ENCODE results near the gene POU1F1.
"Not testable (repeated sequence)": the region's sequence is repeated elsewhere in the genome, so short reads cannot be mapped to it uniquely, and the experiment has no call there.

POU1F1 gene

DNA sequence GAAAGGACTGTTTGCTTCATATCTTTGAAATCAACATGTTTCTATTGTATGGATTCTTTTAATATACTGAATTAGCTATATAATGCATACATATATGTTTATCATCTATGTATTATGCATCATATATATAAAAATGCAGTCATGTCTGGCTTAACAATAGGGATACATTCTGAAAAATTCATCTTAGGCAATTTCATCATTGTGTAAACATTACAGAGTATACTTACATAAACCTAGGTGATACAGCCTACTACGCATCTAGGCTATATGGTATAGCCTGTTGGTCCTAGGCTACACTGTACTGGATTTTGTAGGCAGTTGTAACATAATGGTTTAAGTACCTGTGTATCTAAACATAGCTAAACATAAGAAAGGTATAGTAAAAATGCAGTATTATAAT lies 27.6 kb downstream of the POU1F1 start:
- DNase-seq = no peak

DNA sequence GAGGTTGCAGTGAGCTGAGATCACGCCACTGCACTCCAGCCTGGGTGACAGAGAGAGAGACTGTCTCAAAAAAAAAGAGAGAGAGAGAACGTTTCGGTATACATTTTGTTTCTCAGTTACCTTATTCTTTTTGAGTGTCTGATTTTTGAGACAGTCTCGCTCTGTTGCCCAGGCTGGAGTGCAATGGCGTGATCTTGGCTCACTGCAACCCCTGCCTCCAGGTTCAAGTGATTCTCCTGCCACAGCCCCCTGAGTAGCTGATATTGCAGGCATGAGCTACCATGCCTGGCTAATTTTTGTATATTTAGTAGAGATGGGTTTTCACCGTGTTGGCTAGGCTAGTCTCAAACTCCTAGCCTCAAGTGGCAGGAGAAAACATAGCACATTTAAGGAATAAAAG lies 28.2 kb downstream of the POU1F1 start:
- not testable (repeated sequence) for DNase-seq

DNA sequence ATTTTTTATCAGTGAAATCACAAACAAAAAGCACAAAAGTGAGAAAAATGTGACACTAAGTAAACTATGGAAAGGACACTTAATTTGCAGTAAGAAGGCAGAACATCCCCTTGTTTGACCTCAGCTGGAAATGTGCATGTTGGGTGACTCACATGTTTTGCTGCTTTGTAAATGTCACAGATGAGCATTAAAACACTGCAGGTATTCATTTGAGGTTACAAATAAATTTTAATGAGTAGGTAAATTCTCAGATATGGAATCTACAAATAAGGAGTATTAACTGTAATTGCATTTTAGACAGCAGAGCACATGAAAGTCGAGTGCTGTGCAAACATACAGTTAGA lies 29.0 kb downstream of the POU1F1 start:
- DNase-seq = no peak

DNA sequence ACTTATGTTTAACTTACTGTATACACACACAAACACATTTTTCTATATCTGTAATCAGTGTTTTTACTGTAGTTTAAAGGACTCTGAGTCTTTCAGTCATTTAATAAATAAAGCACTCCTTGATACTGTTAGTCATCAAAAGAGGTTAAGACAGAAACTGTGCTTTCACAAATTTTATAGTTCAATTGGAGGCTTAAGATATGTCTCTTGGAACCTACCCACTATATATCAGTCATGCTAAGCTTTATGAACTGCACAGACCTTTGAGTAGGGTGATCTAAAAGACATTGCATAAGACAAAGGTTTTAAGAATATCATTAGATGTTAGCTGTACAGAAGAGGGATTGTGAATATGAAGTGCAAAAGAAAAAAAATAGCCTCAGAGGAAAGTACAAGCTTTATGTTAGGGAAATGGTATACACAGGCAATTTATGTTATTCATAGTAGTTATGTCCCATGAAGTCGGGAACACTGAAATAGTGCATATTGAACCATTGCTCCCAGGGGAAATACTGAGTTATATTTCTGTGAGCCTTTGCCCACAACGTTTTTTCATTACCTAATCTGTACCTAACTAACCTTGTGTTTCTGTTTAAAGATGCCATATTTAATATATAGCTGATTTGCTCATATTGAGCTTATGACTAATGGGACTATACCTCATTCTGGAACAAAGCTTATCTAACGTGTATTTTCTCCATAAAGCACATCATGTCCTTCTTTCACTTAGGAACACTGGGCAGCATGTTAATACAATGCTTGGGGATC lies 29.5 kb downstream of the POU1F1 start:
- DNase-seq = no peak

DNA sequence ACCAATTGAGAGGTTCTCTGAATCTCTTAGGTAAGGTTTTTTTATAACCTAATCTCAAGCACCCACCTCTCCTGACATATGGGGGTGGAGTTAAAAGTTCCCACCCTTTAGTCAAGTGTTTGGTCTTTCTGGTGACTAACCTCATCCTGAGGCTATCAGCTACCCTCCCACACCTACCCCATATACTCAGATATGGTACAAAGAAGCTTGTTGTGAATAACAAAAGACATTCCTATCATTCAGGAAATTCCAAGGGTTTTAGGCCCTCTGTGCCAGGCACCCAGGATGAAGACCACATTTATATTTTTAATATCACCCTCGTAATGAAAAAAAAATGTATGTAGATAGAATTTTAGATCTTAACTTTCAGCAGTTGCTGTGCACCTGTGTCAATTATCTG lies 40.3 kb downstream of the POU1F1 start:
- no peak for DNase-seq

DNA sequence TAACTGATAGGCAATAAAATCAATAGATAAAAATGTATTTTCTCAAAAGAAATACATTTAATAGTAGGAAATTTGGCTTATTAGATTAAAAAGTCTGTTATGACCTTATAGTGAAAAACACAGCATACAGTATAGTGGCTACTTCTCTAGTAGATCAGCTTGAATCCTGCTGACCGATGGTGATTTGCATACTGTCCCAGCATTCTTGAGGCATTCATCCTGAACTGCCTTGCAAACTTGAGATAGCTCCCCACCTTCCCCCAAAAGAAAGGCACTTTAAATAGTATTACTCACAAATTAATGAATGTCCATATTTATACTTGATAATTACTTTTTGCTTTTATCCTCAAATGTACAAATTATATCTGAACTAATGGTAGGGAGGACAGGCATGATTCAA lies 42.6 kb downstream of the POU1F1 start:
- DNase-seq = no peak

DNA sequence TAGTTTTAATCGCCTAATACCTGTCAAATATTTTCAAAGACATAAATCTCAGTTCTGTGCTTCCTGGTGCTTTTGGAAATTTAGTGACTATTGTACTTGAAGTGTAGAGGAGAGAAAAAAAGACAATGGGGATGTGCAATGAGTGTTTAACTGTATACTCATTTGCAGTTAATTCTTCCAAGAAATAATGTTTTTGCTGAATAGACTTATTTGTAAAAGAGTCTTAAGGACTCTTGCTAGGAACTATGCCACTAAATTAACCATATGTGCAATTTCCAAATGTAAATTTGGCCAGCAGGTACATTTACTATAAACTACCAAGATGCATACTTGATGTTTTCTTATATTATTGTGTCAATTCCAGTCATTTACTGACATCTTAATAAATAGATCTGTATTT lies 47.3 kb downstream of the POU1F1 start:
- DNase-seq = no peak

DNA sequence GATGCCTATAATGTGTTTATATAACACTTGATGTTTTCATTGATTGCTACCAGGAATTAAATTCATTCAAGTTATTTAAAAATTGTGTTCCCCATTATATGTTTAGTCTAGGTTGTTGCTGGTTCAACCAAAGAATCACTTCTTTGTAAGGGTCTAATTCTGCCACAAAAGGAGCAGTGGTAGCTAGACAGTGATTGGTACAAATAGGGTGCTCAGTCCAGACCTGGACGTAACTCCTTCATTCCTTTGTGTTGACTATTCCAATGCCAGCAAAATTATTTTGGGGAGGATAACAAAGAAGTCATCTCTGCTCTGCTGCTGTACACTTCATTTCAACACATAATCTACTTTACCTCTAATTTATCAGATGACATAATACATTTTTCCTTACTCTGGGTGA lies 48.1 kb downstream of the POU1F1 start:
- no peak for DNase-seq

DNA sequence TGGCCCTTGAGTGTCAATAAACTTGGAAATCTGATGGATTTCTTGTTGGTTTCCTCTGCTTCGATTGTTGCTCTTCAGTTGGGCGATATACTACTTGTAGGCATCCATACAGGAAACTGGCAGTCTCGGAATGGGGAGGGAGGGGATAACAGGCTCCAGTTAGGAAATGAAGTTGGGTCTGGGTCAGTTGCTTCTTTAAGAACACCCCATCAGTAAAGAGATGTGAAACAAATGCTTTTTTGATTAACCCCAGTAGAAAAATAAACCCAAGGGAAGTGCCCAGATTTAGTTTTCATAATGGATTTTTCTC lies 48.6 kb downstream of the POU1F1 start:
- no peak for DNase-seq

DNA sequence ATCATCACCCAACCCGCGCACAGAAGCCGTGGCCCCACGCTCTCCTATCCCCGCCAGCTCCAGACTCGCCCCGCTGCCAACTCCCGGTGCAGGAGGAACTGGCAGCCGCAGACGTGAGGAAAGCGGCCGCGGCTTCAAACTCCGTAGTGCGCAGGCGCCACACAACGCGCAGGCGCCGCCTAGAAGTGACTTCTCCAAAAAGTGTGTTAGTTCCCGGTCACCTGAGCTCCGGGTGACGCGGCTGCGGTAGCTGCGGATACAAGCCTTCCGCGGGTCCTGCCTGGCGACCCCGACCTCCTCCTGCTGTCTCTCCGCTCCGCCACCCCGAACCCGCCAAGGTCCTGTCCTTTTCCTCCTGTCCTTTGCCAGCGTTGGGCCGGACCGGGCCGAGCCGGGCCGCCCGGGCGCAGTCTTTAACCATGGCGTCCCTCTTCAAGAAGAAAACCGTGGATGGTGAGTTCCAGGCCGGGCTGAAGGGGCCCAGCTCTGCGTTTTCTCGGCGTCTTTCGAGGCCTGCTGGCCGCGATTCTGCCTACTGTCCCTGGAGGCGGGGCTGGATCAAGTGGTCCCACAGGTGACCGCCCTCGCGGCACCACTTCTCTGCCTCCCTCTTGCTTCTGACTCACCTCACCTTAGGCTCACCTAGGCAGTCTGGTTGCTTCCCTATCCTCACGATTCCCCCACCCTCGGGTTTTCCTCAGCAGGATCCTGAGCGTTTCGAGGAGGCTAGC lies 49.1 kb downstream of the POU1F1 start, which contains the start of gene CHMP2B:
TSS of gene CHMP2B (plus strand) at position 206 of the 731 bp plus-strand sequence. CDS start at position 420, 214 bp downstream.
- peak; percentile 93 for DNase-seq

DNA sequence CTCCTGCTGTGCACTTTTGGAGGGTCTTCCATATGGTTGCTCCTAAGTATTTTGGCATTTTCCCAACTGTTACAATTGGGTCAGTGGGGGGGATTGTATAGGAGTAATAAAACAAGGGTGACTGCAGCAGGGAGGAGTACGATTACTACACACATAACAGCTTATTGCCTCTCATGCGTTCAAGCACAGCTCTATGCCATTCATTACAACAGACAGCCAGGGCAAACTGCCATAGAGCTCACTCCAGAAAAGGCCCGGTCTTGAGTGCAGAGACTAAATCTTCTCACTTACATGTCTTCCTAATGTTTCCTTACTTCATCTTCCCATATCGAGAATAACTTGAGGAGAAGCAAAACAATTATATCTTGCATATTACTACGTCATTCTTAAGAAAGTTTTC lies 50.7 kb downstream of the POU1F1 start:
- DNase-seq = no peak

DNA sequence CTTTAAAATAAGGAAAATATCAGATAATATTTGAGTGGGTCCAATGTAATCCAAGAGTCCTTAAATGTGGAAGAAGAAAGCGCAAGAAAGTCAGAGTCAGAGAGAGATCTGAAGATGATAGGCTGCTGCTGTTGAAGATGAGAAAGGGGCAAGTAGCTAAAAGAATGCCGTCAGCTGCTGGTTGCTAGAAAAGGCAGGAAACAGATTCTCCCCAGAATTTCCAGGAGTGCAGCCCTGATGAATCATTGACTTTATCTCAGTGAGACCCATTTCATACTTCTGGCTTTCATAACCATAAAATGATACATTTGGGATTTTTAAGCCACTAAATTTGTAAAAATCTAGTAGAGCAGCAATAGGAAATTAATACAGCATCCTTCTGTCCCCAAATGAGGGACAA lies 56.8 kb downstream of the POU1F1 start:
- no peak for DNase-seq

DNA sequence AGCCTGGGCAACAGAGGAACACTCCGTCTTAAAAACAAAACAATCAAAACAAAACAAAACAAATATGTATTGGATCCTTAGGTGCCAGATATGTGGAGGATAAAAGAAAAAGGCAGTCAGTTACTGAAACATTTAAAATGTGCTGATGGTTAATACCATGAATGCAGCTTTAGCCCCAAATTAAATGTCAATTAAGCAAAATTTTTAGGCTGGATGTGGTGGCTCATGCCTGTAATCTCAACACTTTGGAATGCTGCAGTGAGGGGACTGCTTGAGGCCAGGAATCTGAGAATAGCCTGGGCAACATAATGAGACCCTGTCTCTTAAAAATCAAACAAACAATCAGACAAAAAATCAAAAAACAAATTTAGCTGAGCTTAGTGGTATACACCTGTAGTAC lies 57.8 kb downstream of the POU1F1 start:
- DNase-seq = no peak
